DMS153 (cell line): Measurements from ENCODE around the gene TEX52.
"Not testable (repeated sequence)": the region's sequence is repeated elsewhere in the genome, so short reads cannot be mapped to it uniquely, and the experiment has no call there.

Experiments
- DNase-seq: peaks from one replicate; lab custom pipeline; 2025; lab: John Stamatoyannopoulos, UW

The TEX52 gene

DNA sequence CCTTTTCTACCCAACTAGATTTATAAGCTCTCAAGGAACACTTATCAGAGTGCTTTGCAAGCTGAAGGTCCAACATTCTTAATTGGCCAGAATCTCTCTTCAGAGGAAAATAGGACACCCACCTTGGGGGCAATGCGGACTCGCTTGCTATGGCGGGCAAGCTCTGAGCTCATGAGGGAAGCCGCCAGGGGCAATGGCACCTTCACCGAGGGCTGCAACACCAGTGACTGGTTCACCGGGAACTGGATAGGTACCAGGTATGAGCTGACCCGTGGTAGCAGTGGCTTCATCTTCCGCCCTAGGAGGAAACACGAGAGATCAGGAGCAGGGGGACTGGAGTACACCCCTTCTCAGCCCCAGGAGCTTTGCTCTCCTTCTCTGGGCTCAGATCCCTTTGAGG, 7.4 kb upstream of the TEX52 start:
- no peak for DNase-seq

DNA sequence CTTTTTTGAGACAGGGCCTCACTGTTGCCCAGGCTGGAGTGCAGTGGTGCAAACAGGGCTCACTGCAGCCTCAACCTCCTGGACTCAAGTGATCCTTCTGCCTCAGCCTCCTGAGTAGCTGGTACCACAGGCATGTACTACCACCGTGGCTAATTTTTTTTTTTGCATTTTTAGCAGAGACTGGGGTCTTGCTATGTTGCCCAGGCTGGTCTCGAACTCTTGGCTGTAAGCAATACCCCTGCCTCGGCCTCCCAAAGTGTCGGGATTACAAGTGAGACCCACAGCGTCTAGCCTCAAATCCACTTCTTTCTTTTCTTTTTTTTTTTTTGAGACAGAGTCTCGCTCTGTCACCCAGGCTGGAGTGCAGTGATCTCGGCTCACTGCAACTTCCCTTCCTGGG, 6.6 kb upstream of the TEX52 start:
- not testable (repeated sequence) for DNase-seq

DNA sequence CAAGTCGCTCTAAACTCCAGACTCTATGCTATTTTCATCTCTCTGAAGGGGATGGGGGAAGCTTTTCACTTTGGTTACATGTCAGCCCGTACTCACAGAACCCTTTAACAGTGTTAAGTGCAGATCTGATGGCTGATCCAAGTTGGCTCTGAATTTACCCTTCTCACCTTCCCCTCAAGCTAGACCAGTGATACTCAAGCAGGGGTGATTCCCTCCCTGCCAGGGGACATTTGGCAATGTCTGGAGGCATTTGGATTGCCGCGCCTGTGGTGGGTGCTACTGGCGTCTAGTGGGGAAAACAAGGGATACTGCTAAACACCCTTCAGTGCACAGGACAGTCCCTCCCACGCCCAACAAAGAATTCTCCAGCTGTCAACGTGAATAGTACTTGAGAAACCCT, 6.0 kb upstream of the TEX52 start:
- DNase-seq = no peak

DNA sequence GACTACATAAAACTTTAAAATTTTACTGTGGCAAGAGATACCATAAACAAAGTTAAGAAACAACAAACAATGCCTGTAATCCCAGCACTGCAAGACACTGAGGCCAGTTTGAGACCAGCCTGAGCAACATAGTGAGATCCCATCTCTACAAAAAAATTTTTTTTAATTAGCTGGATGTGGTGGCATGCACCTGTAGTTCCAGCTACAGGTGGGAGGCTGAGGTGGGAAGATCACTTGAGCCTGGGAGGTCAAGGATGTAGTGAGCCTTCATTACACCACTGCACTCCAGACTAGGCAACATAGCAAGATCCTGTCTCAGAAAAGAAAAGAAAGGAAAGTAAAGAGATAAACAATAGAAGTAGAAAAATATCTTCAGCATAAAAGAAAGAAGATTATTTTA, 3.3 kb upstream of the TEX52 start:
- DNase-seq = no peak

DNA sequence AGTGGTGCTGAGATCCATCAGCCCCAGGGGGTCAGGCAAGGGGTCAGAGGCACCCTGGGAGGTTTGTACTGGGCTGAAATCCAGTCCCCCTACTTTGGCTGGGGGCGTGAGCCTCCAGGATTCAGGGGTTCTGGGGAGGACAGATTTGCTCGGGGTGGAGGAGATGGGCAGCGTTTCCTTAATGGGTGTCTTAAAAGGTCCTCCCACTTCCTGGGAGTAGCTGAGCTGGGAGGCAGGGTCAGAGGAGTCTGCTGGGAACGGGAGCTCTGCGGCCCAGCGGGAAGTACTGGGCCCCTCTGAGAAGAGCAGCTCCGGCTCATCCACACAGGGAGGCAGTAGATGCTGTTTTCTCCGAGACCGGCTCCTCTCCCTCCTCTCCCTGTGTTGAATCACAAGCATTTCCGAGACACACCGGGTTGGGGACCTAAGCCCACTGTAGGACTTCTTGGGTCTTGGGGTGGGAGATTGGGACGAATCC, 2.1 kb upstream of the TEX52 start:
- no peak for DNase-seq

DNA sequence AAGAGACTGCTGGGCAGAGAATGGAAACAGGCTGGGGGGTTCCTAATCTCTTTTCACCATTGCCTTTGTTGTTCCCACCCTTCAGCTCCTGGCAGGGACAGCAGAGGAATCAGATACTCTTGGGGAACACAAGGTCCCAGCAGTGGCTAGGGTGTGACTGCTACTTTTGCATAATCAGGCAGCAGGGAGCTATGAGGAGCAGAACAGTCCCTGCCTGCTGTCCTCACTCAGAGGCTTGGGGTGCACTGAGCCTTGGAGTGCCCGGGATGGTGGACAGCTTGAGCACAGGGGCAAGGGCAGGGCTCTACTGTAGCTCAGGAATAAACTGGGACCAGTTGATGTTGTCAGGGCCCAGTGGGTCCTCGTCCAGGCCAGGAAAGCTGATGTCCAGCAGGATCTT, 1.5 kb upstream of the TEX52 start:
- DNase-seq = no peak

DNA sequence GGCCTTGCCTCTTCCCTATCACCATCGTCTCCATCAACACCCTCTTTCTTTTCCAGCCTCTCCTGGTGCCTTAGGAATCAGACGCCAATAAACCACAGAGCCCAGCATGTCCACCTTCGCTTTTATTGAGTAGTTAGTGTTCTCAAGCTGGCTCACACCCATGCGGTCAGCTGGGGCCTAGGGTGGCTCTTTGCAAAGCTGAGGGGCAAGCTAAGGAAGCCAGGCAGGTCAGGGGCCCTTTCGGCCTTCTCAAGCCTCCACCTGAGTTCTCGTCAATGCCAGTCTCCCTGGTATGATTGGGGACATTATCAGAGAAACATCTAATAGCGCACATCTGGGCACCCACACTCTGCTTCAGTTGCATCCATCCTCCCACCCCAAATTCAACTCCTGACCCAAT, 737 bp upstream of the TEX52 start:
- no peak for DNase-seq

DNA sequence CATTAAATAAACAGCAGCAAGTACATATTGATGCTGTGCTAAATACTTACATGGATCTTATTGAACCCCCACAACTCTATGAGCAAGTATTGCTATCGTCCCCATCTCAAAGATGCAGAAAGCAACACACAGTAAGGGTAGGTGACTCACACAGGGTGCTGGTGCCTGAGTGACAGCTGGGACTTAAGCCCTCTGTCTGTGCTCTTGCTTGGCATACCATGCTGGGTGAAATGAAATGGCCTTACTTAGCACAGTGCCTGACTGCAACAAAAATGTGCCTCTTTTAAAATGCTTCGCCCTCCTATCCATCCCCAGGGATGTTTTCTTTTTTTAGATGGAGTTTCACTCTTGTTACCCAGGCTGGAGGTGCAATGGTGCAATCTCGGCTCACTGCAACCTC, 788 bp downstream of the TEX52 start:
- no peak for DNase-seq

DNA sequence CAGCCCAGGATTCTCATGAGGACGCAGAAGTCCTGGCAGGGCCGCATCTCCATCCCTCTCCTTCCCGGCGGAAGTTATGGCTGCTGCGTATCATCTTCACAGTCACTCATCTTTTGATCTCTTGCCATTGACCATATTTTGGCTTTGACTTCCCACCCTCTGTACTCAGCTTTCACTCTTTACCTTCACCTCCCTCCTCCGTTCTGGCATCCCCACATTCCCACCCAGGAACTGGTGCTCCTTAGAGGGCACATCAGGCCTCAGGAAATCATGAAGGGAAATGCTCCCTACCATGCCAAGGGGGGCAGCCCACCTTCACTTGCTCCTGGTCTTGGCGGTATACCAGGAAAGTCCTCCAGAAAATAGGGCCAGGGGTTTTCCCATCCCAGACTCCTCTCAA, 1.3 kb downstream of the TEX52 start:
- no peak for DNase-seq

DNA sequence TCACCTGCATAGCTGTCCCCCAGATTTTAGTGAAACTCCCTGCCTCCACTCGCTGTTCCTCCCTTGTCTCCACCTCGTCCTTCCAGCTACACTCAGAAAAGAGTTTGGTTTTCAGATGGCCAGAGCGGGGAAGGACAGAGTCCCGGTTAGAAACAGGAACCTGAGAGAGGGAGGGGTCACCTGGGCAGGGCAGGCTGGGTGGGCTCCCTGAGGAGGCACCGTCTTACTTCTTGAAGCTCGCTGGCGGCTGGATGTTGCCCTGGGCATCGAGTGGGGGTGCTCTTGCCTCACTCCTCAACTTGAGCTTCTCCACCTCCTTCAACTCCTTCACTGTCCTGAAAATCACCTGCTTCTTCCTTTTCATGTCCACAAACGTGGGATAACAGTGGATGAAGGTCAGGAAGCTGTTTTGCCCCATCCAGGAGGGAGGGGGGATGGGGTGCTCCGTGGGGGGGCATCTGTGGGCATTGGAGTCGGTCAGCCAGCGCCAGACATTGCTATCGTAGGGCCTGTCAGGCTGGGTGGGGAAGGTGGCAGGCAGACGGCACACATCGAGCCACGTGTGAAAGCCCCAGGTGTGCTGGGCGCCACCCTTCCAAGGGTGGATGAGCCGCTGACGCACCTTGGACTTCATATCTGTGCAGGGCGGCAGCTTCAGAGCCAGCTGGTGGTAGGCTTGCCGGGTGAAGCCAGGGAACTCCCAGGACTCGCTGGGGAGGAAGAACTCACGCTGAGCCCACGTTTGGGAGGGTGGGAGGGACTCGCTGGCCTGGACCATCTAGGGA, 2.0 kb downstream of the TEX52 start:
- no peak for DNase-seq

DNA sequence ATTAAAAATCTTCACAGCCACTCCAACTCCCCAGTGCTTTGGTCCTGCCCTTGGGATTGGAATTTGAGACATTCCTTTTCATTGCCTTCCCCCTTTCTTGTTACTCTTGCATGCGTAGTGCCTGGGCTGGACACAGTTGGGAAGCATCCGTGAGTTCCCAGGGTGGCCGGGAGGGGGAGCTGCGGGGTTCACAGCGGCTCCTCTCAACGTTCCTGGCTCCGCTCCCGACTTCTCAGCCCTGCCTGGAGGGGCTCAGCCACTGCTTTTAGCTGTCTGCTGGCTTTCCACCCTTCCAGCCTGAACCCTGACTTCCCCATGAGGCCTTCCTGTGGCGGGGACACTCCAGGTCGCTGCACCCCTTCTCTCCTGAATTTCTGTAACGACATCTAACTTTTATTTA, 3.2 kb downstream of the TEX52 start:
- no peak for DNase-seq

DNA sequence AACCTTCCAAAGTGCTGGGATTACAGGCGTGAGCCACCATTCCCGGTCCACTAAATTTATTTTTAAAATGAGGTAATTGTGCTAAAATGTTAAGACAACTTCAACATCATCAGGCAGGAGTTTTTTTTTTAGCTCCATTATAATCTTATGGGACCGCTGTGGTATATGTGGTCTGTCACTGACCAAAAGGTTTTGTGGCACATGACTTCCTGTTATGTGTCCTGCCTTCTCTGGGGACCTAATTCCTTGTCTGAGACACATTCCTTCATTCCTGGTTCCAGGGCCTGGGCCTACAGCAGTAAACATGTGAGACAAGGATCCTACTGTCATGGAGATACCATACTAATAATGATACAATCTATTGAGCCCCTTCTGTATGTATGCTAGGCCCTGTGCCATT, 4.9 kb downstream of the TEX52 start:
- no peak for DNase-seq

DNA sequence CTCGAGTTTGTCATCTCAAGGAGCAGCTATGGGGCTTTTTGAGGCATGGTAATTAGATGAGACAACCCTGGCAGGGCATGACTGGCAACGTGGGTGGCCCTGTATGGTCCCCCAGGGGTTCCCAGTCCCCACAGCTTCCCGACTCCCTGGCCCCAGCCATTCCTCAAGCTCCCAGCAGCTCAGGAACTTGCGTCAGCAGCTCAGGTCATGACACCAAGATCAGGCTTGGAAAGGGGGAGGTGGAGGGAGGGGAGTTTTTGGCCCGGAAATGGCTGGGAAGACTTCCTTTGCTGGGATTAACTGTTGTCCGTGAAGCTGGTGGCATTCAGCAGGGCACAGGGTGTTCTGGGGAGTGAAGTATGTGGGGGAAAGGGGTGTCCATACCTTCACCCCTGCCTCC, 11.6 kb downstream of the TEX52 start:
- no peak for DNase-seq

DNA sequence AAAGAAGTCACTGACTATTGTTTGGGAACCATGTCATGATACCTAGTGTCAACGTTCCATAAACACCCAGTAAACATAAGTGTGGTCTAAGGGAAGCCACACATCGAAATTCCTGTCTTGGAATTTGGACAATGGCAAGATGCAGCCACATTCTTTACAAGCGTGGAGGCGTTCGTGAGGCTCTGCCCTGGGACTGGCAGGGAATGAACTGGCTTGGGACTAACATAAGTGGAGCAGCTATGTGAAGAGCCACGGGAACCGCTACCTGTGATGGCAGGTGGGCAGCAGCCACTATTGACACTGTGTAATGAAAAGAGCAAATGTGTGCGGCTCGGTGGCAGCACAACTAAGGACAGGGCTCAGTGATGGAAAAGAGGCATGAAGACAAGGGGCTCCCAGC, 12.1 kb downstream of the TEX52 start:
- DNase-seq = no peak

DNA sequence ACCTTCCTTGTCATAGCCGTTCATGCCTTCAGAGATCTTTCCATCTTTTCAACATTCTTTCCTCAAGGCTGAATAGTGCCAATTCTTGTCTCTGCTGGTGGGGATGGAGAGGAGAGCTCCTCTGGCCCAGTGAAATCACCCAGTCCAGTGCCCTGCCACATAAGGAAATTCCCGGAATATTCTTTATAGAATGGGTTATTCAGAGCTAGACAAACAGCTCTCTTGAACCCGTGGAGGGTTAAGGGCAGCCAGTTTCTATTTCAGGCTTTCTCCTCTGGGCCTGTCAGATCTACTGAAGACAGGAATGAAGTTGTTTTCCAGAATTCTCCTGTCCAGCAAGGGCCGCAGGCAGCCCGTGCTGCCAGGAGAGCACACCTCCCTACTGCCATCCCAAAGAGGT, 13.9 kb downstream of the TEX52 start:
- DNase-seq = no peak

DNA sequence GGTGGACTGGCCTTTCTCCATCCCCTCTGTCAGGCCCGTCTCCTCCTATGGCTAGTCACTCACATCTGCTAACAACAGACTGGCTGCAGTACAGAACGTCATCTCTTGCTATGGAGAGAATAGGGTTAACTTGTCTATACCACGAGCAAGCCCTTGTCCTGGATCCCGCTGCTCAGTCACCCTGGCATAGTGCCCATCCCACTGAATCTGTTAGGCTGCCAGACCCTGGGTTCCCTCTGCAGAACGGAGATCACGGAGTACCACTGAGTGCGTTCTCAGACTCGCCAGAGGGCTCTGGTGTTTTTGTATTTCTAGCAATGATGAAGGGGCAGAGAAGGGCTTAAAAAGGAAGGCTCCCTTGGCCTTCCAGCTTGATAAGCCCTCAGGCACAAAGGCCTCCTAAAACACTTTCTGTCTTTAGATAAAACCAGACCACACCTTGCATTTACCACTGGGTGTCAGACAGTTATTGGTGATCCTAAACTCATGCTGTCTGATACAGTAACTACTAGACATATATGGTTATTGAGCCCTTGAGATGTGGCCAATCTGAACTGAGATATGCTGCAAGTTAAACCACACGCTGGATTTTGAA, 15.7 kb downstream of the TEX52 start:
- no peak for DNase-seq

DNA sequence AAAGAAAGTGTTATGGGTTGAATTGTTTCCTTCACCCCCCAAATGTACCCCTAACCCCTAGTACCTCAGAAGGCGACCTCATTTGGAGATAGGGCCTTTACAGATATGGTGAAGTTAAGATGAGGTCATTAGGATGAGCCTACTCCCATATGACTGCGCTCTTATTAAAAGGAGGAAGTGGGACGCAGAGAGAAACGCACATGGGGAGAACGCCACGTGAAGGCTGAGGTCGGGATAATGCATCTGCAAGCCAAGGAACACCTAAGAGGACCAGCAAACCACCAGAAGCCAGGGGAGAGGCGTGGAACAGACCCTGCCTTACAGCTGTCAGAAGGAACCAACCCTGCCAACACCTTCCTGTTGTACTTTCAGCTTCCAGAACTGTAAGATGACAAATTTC, 20.3 kb downstream of the TEX52 start:
- DNase-seq = no peak

DNA sequence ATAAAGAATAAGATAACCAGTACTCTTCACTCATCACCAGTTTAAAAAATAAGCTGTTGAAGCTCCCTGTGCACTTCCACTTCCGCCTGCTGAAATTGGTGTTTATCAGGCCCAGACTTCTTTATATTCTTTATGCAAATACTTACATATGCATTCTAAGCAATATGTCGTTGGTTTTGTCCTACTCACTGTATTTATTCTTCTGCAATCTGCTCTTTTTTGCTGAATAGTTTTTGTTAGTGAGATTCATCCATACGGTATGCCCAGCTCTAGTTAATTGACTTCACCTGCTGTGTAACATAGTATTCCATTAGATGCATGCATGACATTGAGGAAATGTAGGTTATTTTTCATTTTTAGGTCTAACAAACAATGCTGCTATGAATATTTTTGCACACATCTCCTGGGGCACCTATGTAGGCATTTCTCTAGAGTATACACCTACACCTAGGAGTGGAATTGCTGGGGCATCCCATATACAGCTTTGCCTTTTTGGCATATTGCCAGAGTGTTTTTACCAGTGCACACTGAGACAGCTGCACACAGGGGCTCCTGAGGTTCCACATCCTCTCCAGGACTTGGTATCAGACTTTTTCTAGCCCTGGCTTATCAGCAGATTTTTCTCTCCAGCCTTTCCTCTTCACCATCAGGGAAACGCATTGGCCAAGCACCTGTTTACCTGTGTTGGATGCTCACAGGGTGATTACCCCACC, 21.0 kb downstream of the TEX52 start:
- no peak for DNase-seq

DNA sequence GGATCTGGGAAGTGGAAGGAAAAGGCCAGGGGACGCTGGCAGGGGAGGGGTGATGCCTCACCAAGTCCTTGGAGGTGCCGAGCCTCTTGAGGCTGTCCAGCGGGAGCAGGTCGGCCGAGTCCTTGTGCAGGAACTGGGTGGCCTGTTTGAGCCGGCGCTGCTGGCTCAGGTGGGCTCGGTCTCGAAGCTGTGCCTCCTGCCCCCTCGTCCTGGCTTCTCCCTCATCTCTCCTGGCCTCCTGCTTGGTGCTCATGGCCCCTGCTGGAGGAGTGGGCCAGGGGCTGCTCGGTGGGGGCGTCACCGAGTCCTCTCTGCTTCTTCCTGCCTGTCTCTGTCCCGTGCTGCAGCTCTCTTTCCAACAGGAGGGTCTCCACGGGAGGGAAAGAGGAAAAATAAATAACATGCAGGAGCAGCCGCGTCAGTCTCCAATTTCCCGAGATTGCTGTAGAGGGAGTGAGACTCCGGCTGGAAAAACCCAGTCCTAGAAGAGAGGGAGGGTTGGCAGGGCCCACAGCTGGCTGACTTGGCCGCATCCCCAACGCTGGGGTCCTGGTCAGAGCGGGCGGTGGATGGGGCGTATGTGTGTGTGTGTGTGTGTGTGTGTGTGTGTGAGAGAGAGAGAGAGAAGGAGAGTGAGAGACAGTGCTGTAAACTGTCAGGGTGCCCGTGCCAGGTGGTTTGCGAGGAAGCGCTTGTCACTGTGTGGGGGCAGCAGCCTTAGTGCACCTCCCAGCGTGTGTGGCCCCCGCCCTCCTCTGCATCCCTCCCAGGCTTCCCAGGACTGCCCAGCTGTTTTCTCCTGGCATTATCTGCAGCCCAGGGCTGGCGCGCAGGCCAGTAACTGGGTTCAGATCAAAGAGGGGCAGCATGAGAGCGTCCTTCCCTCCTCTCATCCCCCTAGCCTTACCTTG, 22.0 kb downstream of the TEX52 start, which contains the start of gene NRIP2:
TSS of gene NRIP2 (minus strand) at position 455 of the 911 bp plus-strand sequence. CDS start at position 403, 52 bp downstream.
- no peak for DNase-seq

DNA sequence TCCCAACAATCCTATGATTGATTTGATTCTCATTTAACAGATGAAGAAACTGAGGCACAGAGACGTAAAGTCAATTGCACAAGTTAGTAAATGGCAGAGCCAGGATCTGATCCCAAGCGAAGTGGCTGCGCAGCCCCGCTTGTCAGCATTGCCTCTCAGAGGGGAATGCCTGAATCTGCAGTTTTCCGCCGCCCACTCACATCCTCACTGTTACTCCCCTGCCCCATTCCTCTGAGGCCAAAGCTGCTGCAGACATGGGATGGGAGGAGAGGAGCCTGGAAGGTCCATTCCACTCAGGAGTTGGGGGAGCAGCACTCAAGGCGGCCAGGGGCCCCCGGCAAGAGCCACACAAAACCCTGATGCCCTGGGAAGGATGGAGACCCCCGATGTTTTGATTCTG, 23.0 kb downstream of the TEX52 start:
- DNase-seq = no peak

DNA sequence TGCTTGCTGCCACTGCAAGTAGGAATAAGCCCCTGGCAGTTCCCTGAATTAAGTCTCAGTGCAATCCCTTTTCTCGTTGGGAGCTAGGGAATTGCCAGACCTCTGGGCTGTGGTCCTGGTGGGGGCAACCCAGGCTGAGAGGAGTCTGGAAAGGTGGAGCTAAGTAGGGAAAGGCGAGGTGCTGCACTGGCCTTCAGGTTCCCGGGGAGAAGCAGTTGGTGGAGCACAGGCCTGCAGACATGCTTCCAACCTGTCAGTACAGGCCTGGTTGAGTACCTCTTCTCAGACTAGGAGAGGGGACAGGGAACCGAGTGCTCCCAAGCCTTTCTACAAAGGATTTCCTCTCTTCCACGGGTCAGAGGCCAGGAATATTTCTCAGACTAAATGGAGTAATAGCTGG, 23.5 kb downstream of the TEX52 start:
- no peak for DNase-seq

DNA sequence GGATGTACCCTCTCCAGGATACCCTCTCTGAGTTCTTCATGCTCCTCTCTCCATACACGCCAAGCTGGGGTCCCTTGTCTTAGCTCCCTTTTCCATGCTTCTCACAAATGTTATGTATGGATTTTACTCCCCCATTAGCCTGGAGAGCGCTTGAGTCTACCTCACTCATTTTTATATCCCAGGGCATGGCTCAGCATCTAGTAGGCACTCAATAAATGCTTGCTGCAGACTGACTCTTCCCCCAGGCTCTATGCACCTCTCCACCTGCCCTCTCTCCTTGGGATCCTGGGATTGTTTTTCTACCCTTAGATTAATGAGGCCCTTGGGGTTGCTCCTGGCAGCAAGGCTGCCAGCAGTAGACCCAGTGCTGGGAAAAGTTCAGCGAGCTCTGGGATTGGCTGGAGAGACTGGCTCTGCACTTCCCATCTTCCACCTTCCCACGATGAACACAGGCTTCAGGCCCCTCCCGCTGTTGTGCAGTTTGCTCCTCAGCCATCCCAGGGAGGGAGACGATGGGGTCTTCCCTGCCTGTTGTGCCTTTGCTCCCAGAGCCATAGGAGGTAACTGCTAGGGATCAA, 24.2 kb downstream of the TEX52 start:
- DNase-seq = no peak
